ENCODE results near the gene KIAA0586.
"Not testable (repeated sequence)": the region's sequence is repeated elsewhere in the genome, so short reads cannot be mapped to it uniquely, and the experiment has no call there.

KIAA0586 gene

DNA sequence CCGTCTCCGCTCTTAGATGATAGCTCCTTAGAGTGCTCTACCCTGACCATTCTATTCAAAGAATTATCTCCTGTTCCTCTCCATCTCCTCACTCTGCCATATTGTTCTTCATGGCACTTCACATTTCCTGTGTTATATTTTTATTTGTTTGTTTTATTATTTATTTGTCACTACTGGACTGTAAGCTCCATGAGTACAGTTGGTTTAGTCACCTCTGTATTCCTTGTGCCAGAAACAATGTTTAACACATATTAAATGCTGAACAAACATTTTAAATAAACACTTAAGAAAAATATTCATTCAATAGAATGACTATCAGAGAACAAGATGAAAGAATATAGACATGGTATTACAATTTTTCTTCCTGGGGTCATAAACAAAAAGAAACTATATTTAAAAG, 35.6 kb downstream of the KIAA0586 start:
- DNase-seq (ENCODE audit: low read depth in 2 of 2, low spot score in 1 of 2), result no peak

DNA sequence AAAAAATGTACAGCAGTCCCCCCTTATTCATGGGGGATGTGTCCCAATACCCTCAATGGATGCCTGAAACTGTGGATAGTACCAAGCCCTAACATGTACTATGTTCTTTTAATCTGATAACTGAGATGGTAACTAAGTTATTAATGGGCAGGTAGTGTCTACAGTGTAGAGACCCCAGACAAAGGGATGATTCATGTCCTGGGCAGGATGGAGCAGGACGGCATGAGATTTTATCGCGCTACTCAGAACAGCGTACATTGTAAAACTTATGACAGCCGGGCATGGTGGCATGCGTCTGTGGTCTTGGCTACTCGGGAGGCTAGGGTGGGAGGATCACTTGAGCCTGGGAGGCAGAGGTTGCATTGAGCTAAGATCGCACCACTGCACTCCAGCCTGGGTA, 37.1 kb downstream of the KIAA0586 start:
- no peak for DNase-seq (ENCODE audit: low read depth in 2 of 2, low spot score in 1 of 2)

DNA sequence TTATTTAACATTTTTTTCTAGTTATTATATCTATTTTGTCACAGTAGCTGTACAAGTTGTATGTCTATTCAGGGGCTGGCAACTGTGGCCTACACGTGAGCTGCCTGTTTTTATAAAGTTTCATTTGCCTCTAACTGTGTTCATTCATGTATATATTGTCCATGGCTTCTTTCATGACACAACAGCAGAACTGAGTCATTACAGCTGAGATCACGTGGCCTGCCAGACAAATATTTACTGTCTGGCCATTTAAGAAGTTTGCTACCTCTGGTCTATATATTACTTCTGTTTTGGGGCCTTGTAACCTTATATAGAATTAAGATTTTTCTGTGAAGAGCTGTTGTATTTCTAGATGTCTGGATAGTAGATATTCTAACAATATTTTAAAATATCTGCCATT, 37.9 kb downstream of the KIAA0586 start:
- DNase-seq (ENCODE audit: low read depth in 2 of 2, low spot score in 1 of 2), result no peak

DNA sequence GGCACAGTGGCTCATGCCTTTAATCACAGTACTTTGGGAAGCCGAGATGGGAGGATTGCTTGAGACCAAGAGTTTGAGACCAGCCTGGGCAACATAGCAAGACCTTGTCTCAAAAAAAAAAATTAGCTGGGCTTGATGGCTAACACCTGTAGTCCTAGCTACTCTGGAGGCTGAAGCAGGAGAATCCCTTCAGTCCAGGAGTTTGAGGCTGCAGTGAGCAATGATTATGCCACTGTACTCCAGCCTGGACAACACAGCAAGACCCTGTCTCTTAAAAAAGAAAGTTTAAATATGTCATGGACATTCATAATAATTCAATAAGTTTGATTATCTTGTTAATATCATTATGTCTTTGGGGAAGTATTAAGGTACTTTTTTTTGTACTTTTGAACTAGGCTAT, 38.9 kb downstream of the KIAA0586 start:
- DNase-seq (ENCODE audit: low read depth in 2 of 2, low spot score in 1 of 2), result no peak

DNA sequence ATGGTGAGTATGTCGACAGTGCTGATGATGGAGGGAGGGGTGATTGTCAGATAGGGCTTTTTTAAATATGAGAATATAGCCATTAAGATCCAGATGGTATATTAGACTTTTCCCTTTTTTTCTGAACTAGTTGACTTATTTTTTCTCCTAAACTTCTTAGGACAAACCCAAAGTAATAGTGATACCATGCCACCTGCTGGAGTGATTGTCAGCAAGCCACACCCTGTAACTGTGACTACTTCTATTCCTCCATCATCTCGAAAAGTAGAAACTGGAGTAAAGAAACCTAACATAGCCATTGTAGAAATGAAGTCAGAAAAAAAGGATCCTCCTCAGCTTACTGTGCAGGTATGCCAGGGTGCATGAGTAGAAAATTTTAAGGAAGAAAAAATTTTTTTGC, 40.1 kb downstream of the KIAA0586 start:
- no peak for DNase-seq (ENCODE audit: low read depth in 2 of 2, low spot score in 1 of 2)

DNA sequence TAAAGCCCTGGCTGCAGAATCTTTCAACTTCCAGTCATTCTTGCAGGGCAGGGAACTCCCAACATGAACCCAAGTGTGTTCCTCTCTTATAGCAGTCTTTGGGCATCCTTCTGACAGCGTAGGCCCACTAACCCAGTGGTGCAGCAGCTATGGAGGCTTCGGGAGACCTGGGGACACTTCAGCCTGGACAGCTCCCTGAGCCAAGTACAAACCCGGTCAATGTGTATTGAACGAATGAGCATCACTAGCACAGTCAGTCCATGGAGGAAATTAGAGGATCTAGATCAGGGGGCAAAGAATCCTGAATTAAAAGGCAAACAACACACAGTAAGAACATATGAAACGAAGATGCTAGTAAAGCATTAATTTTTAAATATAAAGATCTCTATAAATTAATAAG, 41.8 kb downstream of the KIAA0586 start:
- no peak for DNase-seq (ENCODE audit: low read depth in 2 of 2, low spot score in 1 of 2)

DNA sequence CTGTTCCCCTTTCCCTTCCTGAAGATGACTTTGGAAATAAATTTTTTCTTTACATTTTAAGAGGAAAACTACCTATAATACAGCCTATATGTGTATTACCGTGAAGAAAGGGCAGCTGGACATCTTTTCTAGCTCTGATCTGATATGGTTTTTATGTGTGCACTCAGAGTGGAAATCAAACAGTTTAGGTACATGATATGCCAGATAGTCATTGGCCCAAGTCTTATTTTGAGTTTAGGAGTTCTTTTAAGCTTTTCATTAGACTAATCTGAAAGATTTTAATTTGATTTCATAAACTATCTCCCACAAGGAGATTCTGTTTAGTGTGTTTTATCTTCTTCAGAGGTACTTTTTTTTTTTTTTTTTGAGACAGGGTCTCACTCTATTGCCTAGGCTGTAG, 48.8 kb downstream of the KIAA0586 start:
- DNase-seq (ENCODE audit: low read depth in 2 of 2, low spot score in 1 of 2), result no peak

DNA sequence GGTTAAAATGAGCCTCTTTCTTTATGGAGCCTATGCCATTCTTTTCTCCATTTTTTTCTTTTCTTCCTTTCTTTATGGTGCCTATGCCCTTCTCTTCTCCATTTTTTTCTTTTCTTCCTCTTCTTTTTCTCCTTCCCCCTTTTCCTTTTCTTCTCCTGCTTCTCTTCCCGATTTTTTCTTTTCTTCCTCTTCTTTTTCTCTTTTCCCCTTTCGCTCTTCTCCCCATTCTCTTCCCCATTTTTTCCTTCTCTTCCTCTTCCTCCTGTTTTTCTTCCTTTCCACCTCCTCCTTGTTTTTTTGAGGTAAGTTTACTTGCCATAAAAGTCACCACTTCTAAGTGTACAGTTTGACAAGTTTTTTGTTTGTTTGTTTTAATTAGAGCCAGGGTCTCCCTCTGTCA, 50.1 kb downstream of the KIAA0586 start:
- no peak for DNase-seq (ENCODE audit: low read depth in 2 of 2, low spot score in 1 of 2)

DNA sequence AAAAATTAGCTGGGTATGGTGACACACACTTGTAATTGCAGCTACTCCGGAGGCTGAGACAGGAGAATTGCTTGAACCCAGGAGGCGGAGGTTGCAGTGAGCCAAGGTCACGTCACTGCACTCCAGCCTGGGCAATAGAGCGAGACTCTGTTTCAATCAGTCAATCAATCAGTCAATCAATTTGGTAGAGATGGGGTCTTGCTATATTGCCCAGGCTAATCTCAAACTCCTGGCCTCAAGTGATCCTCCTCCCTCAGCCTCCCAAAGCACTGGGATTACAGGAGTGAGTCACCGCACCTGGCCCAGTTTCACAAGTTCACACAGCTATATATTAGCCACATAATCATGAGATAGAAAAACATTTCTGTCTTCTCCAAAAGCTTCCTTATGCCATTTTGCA, 50.8 kb downstream of the KIAA0586 start:
- not testable (repeated sequence) for DNase-seq (ENCODE audit: low read depth in 2 of 2, low spot score in 1 of 2)

DNA sequence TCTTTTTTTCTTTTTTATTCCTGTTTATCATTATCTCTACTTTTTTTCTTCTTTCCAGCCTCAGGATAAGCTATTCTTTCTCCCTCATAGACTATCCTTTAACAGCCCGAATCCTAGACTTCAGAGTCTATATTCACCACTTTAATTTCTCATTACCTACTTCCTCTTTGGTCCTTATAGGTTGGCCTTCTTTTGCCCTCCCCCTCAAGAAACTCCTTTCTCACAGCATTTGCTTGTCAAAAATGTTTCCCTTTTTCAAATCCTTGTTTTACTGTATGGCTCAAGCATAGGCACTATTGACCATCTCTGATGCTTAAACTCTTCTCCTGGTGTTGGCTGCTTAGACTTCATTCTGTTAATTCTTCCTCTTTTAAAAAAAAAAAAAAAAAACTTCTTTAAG, 52.5 kb downstream of the KIAA0586 start:
- DNase-seq (ENCODE audit: low read depth in 2 of 2, low spot score in 1 of 2), result no peak

DNA sequence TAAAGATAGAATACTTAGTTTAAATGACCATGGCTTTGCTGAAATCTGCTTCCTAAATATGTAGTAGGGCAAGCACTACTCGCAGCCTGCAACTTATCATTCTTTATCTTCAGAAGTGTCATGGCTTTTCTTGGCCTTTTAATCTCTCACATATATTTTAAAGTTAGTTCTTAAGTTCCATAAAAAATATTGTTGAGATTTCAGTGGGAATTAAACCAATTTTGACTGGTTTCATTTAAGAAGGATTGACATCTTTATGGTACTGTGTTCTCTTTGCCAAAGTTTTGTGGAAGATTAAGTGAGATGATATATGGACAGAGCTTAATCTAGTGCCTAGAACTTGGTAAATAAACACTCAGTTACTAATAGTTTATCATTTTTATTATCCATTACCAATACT, 56.7 kb downstream of the KIAA0586 start:
- no peak for DNase-seq (ENCODE audit: low read depth in 2 of 2, low spot score in 1 of 2)

DNA sequence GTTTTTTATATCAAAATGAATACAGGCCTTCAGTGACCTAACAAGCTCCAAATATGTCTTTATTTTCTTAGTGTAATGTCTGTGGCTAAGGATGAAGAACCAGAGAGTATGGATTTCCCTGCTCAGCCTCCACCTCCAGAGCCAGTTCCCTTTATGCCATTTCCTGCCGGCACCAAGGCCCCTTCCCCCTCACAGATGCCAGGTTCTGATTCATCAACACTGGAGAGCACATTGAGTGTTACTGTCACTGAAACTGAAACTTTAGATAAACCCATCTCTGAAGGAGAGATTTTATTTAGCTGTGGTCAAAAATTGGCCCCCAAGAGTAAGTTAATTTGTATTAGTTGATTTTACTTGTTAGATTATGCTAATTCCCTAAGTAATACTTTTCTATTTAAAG, 61.0 kb downstream of the KIAA0586 start:
- no peak for DNase-seq (ENCODE audit: low read depth in 2 of 2, low spot score in 1 of 2)

DNA sequence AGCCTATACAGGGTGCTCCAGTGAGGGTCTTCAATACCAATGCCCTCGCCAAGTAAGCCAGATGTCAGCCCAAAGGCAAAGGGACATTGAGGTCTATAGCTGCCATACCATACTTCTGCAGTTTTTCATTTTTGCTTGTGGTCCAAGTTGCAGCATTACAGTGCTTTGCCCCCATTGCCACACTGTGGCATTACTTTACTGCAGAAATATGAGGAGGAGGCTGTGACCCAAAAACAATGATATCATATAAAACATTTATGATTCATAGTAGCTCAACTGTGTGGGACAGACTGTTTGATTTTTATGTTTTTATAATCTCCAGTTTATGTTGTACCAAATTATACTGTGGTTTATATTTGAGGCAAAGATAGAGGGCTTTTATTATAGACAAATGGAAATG, 64.1 kb downstream of the KIAA0586 start:
- DNase-seq (ENCODE audit: low read depth in 2 of 2, low spot score in 1 of 2), result no peak

DNA sequence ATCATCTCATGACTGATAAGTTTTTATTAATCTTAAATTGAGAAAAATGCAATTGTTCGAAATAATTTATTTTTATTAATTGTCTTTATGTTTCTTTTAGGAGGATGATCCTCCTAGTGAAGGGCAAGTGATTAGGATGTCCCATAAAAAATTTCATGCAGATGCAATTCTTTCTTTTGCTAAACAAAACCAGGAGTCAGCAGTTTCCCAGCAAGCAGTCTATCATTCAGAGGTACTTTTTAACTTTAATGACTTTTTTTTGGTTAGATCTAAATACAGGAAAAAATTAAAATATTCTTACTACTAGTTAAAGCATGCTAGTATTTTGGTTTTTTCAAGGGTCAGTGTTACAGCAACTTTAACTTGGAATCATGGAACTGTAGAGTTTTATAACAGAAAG, 64.5 kb downstream of the KIAA0586 start:
- DNase-seq (ENCODE audit: low read depth in 2 of 2, low spot score in 1 of 2), result no peak

DNA sequence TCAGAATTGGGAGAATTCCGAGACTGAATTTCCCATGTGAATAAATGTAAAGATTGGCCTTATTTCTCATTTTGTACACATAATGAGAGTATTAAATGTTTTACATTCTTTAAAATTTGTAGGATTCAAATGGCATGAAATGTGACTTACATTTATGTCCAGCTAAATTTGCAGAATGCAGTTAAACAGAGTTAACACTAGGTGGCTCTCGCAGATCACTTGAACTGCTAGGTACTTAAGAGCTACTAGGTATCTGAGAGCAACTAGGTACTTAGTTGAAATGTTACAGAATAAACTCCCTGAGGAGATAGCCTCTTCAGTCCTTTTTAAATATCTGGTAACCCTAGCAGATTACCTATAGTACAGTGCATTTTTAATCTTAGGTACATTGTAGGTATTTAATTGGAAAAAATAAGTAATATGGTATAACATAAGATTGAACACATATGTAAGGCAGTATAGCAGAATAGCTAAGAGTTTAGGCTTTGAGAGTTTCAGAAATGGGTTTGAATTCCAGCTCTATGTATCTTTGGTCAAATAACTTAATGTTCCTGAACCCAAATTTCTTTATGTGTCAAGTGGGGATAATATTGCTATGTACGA, 73.8 kb downstream of the KIAA0586 start:
- DNase-seq (ENCODE audit: low read depth in 2 of 2, low spot score in 1 of 2), result no peak

DNA sequence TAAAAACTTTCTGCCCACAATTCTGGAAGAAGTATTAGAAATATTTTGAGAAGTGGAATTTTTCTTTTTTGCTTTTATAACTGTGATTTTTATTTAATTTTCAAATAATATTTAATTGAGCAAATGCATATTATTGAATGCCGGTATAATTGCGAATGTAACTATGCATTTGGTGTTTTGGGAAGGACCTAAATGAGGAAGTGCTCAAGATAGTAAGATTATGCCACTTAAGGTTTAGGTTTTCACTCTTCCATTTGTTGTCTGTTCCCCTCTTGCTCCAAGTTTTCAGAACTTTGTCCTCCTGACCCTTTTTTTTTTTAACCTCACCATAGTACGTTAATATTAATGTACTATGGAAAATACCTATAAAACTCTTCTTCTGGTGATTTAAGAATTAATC, 85.8 kb downstream of the KIAA0586 start:
- no peak for DNase-seq (ENCODE audit: low read depth in 2 of 2, low spot score in 1 of 2)

DNA sequence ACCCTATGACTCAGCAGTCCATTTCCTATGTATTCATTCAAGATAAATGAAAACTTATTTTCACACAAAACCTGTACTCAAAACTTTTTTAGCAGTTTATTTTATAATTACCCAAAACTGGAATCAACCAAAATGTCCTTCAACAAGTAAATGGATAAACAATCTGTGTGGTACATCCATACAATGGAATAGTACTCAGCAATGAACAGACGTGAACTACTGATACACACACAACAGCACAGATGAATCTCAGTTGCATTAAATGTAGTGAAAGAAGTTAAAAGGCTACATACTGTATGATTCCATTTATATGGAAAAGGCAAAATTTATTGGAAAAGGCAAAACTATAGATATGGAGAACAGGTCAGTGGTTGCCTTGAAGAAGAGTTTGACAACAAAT, 90.1 kb downstream of the KIAA0586 start:
- DNase-seq (ENCODE audit: low read depth in 2 of 2, low spot score in 1 of 2), result no peak

DNA sequence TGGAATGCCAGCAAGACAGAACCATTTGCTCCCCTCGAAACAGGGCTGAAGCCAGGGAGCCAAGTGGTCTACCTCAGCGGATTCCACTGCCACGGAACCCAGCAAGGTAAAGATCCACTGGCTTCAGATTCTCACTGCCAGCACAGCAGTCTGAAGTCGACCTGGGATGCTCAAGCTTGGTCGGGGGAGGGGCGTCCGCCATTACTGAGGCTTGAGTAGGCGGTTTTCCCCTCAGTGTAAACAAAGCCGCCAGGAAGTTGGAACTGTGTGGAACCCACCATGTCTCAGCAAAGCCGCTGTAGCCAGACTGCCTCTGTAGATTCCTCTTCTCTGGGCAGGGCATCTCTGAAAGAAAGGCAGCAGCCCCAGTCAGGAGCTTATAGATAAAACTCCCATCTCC, 98.2 kb downstream of the KIAA0586 start:
- DNase-seq (ENCODE audit: low read depth in 2 of 2, low spot score in 1 of 2), result not testable (repeated sequence)

DNA sequence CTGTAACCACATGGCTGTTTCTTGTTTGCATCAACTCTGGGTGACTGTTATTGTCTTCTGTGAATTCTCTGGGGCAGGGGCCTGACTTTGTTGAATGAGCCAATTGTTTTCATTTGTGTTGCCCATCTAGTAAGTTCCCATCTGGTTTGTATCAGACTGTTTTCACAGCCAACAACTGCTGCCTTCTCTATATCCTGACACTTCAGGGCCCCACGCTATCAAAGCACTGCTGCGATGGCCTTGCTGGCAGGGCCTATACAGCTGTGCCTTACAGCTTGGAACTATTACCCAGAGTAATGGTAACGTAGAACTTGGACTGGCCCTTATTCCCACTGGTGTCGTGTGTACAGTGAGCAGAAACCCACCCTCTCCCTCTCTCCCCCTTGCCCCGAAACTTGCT, 105.9 kb downstream of the KIAA0586 start:
- DNase-seq (ENCODE audit: low read depth in 2 of 2, low spot score in 1 of 2), result no peak

DNA sequence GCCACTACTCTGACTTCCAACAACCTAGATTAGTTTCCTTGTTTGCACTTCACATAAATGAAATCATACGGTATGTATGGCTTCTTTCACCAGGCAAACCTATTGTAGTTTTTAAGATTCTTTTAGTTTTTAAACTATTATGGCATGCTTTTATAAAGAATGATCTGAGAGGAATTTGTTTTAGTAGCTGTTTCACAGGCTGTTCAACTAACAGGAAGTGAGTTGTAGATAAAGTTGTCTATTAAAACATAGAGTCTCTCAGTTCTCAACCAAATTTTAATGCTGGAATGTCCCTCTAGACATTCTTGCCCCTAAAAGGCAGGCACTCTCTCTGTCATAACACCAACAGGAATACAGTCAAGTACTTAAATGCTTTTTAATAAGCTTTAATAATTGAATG, 107.5 kb downstream of the KIAA0586 start:
- DNase-seq (ENCODE audit: low read depth in 2 of 2, low spot score in 1 of 2), result no peak

DNA sequence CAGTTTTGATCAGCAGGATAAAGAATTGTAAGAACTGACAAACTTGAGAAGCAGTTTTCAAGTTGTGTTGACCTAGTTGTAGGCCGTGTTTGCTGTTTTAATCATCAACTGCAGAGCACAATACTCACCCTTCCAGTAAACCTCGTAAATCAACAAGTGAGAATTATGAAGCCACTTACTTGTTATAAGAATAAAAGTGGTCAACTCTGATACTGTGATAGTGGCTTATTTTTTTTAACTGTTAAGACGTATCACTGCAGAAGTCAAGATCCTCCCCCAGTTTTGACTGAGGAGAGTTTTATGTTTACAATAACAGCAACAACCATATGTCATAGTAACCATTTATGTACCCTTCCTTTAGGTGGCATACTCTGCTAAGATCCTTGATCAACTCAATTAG, 109.5 kb downstream of the KIAA0586 start:
- no peak for DNase-seq (ENCODE audit: low read depth in 2 of 2, low spot score in 1 of 2)

DNA sequence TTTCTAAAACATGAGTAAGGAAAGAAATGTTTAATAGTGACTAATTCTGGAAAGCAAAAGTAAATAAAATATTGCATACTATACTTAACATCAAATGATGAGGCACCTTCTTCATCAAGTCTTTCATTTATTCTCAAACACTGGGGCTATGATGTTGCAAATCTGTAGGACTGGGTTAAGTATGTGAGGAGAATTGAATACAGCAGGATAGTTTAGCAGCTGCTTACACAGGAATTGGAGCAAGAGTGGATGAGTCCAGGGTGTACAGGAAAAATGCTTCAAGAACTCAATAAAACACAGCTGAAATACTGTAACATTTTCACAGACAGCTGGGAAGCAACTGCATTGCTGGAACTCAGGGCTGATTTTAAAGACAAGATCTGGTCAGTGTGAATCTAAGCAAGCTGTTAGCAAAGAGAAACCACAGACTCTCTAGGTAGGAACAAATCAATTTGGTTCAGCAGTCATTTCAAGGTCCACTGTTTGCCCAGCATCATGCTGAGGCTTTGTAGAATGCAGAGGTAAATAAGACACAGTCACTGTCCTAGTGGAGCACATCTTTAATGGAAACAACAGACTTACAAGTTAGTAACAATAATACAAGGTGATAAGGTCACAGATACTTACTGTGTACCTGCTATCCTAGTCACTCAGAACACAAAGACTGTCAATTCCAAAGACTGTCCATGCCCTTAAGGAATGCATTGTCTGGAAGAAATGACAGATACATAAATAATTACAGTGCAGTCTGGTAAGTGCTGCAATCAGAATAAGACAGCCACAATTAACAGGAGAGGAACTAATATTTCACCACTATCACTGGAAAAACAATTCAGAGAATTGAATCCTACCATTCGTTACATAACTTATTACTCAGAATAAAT, 113.5 kb downstream of the KIAA0586 start:
- no peak for DNase-seq (ENCODE audit: low read depth in 2 of 2, low spot score in 1 of 2)

DNA sequence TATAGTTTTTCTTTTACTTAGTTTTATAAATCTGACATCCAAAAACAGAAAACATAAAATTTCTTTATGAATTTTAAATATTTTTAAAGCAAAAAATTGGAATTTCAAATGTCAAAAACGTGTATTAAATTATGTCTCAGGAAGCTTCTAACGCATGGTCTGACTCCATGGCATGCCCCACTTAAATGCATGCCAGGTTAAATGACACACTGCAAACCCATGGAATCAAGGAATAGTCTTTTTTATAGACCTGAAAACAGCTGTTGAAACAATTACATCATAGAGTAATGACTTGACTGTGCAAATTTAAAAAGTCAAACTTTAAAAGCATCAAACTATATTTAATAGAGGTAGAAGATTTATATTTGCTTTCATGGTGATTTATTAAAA, 114.1 kb downstream of the KIAA0586 start:
- no peak for DNase-seq (ENCODE audit: low read depth in 2 of 2, low spot score in 1 of 2)

All from stimulated activated CD8-positive, alpha-beta memory T cell treated with anti-CD3 and anti-CD28 coated beads, Interleukin-4, amount 100 ng/mL, for 4 hours (primary cell).